H9 (cell line): ENCODE results near the gene MDH1. TPM values are rescaled to one million over a fixed set of nuclear protein-coding genes. Genes with fewer than 3 reads are reported as not detected.
"Not testable (repeated sequence)": the region's sequence is repeated elsewhere in the genome, so short reads cannot be mapped to it uniquely, and the experiment has no call there.

Source experiments
- DNase-seq: peaks from one replicate; pipeline ENCODE4 v3.0.0-alpha.2; 2017
- H2AFZ ChIP-seq: one replicate; pipeline ENCODE4 v1.6.1; 2013; ENCODE audit warnings: mild to moderate bottlenecking, low read length, control low read depth, moderate library complexity
- H2AK5ac ChIP-seq: 2 replicates; pipeline ENCODE4 v1.6.1; 2013; ENCODE audit warnings: low read length, control low read depth, mixed read lengths; ENCODE audit not compliant: insufficient read length
- H2BK120ac ChIP-seq: one replicate; pipeline ENCODE4 v1.6.1; 2013; ENCODE audit warnings: low read depth, mild to moderate bottlenecking, low read length, control low read depth, inconsistent platforms; ENCODE audit not compliant: poor library complexity, severe bottlenecking
- H2BK12ac ChIP-seq: 2 replicates; pipeline ENCODE4 v1.6.1; 2013; ENCODE audit warnings: low read length, control low read depth, mixed read lengths, low read depth; ENCODE audit not compliant: insufficient read length
- H2BK15ac ChIP-seq: 2 replicates; pipeline ENCODE4 v1.6.1; 2013; ENCODE audit warnings: low read depth, low read length, control low read depth
- H2BK20ac ChIP-seq: one replicate; pipeline ENCODE4 v1.6.1; 2013; ENCODE audit warnings: low read depth, mild to moderate bottlenecking, low read length, control low read depth, inconsistent platforms; ENCODE audit not compliant: poor library complexity, severe bottlenecking
- H2BK5ac ChIP-seq: 2 replicates; pipeline ENCODE4 v1.6.1; 2013; ENCODE audit warnings: low read length, control low read depth, mixed read lengths; ENCODE audit not compliant: insufficient read length
- H3K14ac ChIP-seq: 2 replicates; pipeline ENCODE4 v1.6.1; 2013; ENCODE audit warnings: low read length, control low read depth; ENCODE audit not compliant: insufficient read depth
- H3K18ac ChIP-seq: 2 replicates; pipeline ENCODE4 v1.6.1; 2013; ENCODE audit warnings: low read depth, mild to moderate bottlenecking, mixed read lengths, low read length, control low read depth; ENCODE audit not compliant: insufficient read length
- H3K23ac ChIP-seq: 2 replicates; pipeline ENCODE4 v1.6.1; 2013; ENCODE audit warnings: low read length, control low read depth, mixed read lengths, low read depth; ENCODE audit not compliant: insufficient read length
- H3K23me2 ChIP-seq: 2 replicates; pipeline ENCODE4 v1.6.1; 2013; ENCODE audit warnings: low read depth, mild to moderate bottlenecking, mixed read lengths, low read length, control low read depth; ENCODE audit not compliant: insufficient read length, poor library complexity, severe bottlenecking
- H3K27ac ChIP-seq: 2 replicates; pipeline ENCODE4 v1.5.1; 2013; ENCODE audit warnings: low read length, control low read depth, mixed read lengths, low read depth; ENCODE audit not compliant: insufficient read length
- H3K27me3 ChIP-seq: 2 replicates; pipeline ENCODE4 v1.6.1; 2013; ENCODE audit warnings: low read length, control low read depth, inconsistent platforms; ENCODE audit not compliant: insufficient read depth
- H3K4ac ChIP-seq: 2 replicates; pipeline ENCODE4 v1.6.1; 2013; ENCODE audit warnings: low read depth, mild to moderate bottlenecking, control low read depth, inconsistent platforms, low read length, moderate library complexity
- H3K4me1 ChIP-seq: 2 replicates; pipeline ENCODE4 v1.6.1; 2013; ENCODE audit warnings: low read length, control low read depth, inconsistent platforms; ENCODE audit not compliant: insufficient read depth
- H3K4me2 ChIP-seq: 2 replicates; pipeline ENCODE4 v1.6.1; 2013; ENCODE audit warnings: low read length, control low read depth, mixed read lengths; ENCODE audit not compliant: insufficient read length, insufficient read depth
- H3K56ac ChIP-seq: 2 replicates; pipeline ENCODE4 v1.6.1; 2013; ENCODE audit warnings: low read depth, mild to moderate bottlenecking, mixed read lengths, low read length, control low read depth; ENCODE audit not compliant: insufficient read length
- H3K79me1 ChIP-seq: 2 replicates; pipeline ENCODE4 v1.6.1; 2013; ENCODE audit warnings: low read depth, mild to moderate bottlenecking, moderate library complexity, low read length, control low read depth, inconsistent platforms; ENCODE audit not compliant: insufficient read depth, poor library complexity, severe bottlenecking
- H3K79me2 ChIP-seq: 2 replicates; pipeline ENCODE4 v1.6.1; 2013; ENCODE audit warnings: low read length, control low read depth, inconsistent platforms; ENCODE audit not compliant: insufficient read depth
- H3K9ac ChIP-seq: 2 replicates; pipeline ENCODE4 v1.6.1; 2013; ENCODE audit warnings: low read length, control low read depth, mixed read lengths; ENCODE audit not compliant: insufficient read length; ENCODE audit errors: extremely low read depth
- H3K9me3 ChIP-seq: one replicate; pipeline ENCODE4 v1.6.1; 2013; ENCODE audit warnings: low read depth, low read length, inconsistent platforms; ENCODE audit not compliant: control insufficient read depth
- H3T11ph ChIP-seq: one replicate; pipeline ENCODE4 v1.6.1; 2013; ENCODE audit warnings: mild to moderate bottlenecking, low read length, control low read depth, inconsistent platforms
- H4K20me1 ChIP-seq: one replicate; pipeline ENCODE4 v1.6.1; 2013; ENCODE audit not compliant: control insufficient read depth, insufficient read length, insufficient read depth
- H4K5ac ChIP-seq: 2 replicates; pipeline ENCODE4 v1.6.1; 2013; ENCODE audit warnings: low read depth, mild to moderate bottlenecking, mixed read lengths, low read length, control low read depth; ENCODE audit not compliant: insufficient read length
- H4K8ac ChIP-seq: replicated peaks from 2 replicates; pipeline ENCODE4 v1.6.1; 2013; ENCODE audit warnings: low read length, control low read depth, mixed read lengths, low read depth; ENCODE audit not compliant: insufficient read length
- H4K91ac ChIP-seq: 2 replicates; pipeline ENCODE4 v1.6.1; 2013; ENCODE audit warnings: low read depth, mild to moderate bottlenecking, moderate library complexity, mixed read lengths, low read length, control low read depth; ENCODE audit not compliant: insufficient read length
- H3K27ac Mint-ChIP-seq, 3 experiments: 2 replicates in 2 of 3; 3 replicates in 1 of 3; pipeline ENCODE4 v1.8.0; 2020 to 2021; ENCODE audit warnings: mixed read lengths in 3 of 3, mild to moderate bottlenecking in 1 of 3, moderate library complexity in 1 of 3
- H3K27me3 Mint-ChIP-seq: 2 replicates; pipeline ENCODE4 v1.8.0; 2021; ENCODE audit warnings: low read depth, mild to moderate bottlenecking, moderate library complexity, mixed read lengths
- H3K36me3 Mint-ChIP-seq, 3 experiments: 2 replicates in 2 of 3; 3 replicates in 1 of 3; pipeline ENCODE4 v1.8.0; 2020 to 2021; ENCODE audit warnings: low read depth in 3 of 3, mixed read lengths in 3 of 3; ENCODE audit not compliant: insufficient read depth in 1 of 3
- H3K4me1 Mint-ChIP-seq, 2 experiments: 2 replicates each; pipeline ENCODE4 v1.8.0; 2020; ENCODE audit warnings: mixed read lengths in 2 of 2
- H3K4me3 Mint-ChIP-seq, 2 experiments: 2 replicates in 1 of 2; 3 replicates in 1 of 2; pipeline ENCODE4 v1.8.0; 2020 to 2021; ENCODE audit warnings: mild to moderate bottlenecking in 2 of 2, mixed read lengths in 2 of 2, moderate library complexity in 1 of 2
- H3K9me3 Mint-ChIP-seq, 2 experiments: 2 replicates in 1 of 2; 3 replicates in 1 of 2; pipeline ENCODE4 v1.8.0; 2020; ENCODE audit warnings: mild to moderate bottlenecking in 2 of 2, mixed read lengths in 2 of 2, moderate library complexity in 1 of 2
- WGBS: extraction: QIAGEN DNeasy Blood & Tissue Kit; methylation state at CpG from one replicate; pipeline ENCODE4 v1.1.7; 2013; ENCODE audit warnings: missing lambda C conversion rate, low lambda C conversion rate, mixed read lengths; ENCODE audit not compliant: insufficient read length; ENCODE audit errors: extremely low coverage; 5-methylcytosine and 5-hydroxymethylcytosine counted together
- total RNA-seq: library from RNA; stranded (reverse); gene quantifications from 2 replicates; pipeline ENCODE4 v1.2.1, GENCODE V29; 2021

Gene MDH1
- total RNA-seq, 1 experiment from 2014 or later: 324 TPM

GRCh38 chr2:63558922-63559321 lies 29.8 kb upstream of the MDH1 start:
- peaks cover 47 to 55% of the 10 kb centered on the region in 2 experiments for H3K9me3 Mint-ChIP-seq
- not testable (repeated sequence) for H3K4me2 ChIP-seq, H3K27ac Mint-ChIP-seq

More at GRCh38 chr2:63558922-63559321, 29.8 kb upstream of the MDH1 start:
- not testable (repeated sequence) for H3K79me1 ChIP-seq, H2BK20ac ChIP-seq, H3K79me2 ChIP-seq, H4K8ac ChIP-seq, H3K4ac ChIP-seq, H3K4me3 Mint-ChIP-seq, H3K56ac ChIP-seq, H3K9ac ChIP-seq, H2AFZ ChIP-seq, H2BK12ac ChIP-seq, H3T11ph ChIP-seq, H3K9me3 ChIP-seq, H2BK5ac ChIP-seq, H3K4me1 ChIP-seq, DNase-seq, H3K23ac ChIP-seq, H4K20me1 ChIP-seq, H2AK5ac ChIP-seq, H3K23me2 ChIP-seq, H3K14ac ChIP-seq, H4K91ac ChIP-seq, H3K27me3 ChIP-seq, H2BK120ac ChIP-seq, H3K27ac ChIP-seq, H3K18ac ChIP-seq, H2BK15ac ChIP-seq, H4K5ac ChIP-seq, H3K27me3 Mint-ChIP-seq
- WGBS: no CpG with 5 or more reads among the region's 3 CpGs
- peaks cover 50 to 87% (median 54%) of the 10 kb centered on the region in 3 experiments for H3K36me3 Mint-ChIP-seq
- peaks cover 21 to 26% of the 10 kb centered on the region in 2 experiments for H3K4me1 Mint-ChIP-seq
